ENCODE data around the gene VPREB1.

DNA sequence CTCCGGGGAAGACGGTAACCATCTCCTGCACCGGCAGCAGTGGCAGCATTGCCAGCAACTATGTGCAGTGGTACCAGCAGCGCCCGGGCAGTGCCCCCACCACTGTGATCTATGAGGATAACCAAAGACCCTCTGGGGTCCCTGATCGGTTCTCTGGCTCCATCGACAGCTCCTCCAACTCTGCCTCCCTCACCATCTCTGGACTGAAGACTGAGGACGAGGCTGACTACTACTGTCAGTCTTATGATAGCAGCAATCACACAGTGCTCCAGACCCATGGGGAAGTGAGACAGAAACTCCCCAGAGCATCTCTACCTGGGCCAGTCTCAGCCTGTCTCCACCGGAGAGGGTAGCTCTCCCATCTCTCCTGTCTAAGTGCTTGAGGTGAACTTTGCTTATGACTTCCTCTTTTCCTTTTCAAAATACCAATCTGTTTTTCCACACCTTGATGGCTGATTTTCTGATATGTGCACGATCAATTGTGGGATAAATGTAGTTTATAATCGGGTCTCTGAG lies 48.5 kb upstream of the VPREB1 start:
- TF ChIP-seq, protein P1, sequence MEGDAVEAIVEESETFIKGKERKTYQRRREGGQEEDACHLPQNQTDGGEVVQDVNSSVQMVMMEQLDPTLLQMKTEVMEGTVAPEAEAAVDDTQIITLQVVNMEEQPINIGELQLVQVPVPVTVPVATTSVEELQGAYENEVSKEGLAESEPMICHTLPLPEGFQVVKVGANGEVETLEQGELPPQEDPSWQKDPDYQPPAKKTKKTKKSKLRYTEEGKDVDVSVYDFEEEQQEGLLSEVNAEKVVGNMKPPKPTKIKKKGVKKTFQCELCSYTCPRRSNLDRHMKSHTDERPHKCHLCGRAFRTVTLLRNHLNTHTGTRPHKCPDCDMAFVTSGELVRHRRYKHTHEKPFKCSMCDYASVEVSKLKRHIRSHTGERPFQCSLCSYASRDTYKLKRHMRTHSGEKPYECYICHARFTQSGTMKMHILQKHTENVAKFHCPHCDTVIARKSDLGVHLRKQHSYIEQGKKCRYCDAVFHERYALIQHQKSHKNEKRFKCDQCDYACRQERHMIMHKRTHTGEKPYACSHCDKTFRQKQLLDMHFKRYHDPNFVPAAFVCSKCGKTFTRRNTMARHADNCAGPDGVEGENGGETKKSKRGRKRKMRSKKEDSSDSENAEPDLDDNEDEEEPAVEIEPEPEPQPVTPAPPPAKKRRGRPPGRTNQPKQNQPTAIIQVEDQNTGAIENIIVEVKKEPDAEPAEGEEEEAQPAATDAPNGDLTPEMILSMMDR (conservative IDR thresholded peaks at IDR 0.05 in 1 of 2, IDR thresholded peaks at IDR 0.05 in 1 of 2; ENCODE audit: low read depth in 1 of 2, low read length in 2 of 2), result no peak
- TF ChIP-seq EZH2 (IDR thresholded peaks at IDR 0.05; ENCODE audit: low read length, missing control alignments), result no peak

All from fibroblast of lung (primary cell).